Lung (tissue), 12 donors: ENCODE data around the gene CSNK1A1. TPM values are rescaled to one million over a fixed set of nuclear protein-coding genes. Genes with fewer than 3 reads are reported as not detected.
A peak's percentile ranks its signal among the peaks of the same experiment; 100 is the strongest.

Source experiments
- ATAC-seq: fragments of 200-7000 bp; cut with Tn5 transposase; one replicate; pipeline ENCODE4 v1.9.1; 2020; ENCODE audit warnings: moderate number of reproducible peaks; ENCODE audit not compliant: insufficient read depth, low FRiP score
- DNase-seq, 3 donors: peaks; one replicate each; pipeline ENCODE4 v3.0.0-alpha.2; 2013 to 2017
- H3K27ac ChIP-seq, 2 donors: one replicate each; pipeline ENCODE4 v1.5.1; 2013; ENCODE audit warnings: mild to moderate bottlenecking in 2 of 2, moderate library complexity in 2 of 2, control low read depth in 1 of 2, inconsistent platforms in 1 of 2, low read depth in 1 of 2, low read length in 1 of 2
- H3K27me3 ChIP-seq, 3 donors: one replicate each; pipeline ENCODE4 v1.5.1; 2013; ENCODE audit warnings: low read length in 2 of 3; ENCODE audit not compliant: control insufficient read depth in 3 of 3, insufficient read depth in 3 of 3
- H3K36me3 ChIP-seq, 4 donors: one replicate each; pipeline ENCODE4 v1.5.1; 2013; ENCODE audit warnings: low read length in 4 of 4, mild to moderate bottlenecking in 1 of 4, moderate library complexity in 1 of 4; ENCODE audit not compliant: control insufficient read depth in 4 of 4, insufficient read depth in 4 of 4
- H3K4me1 ChIP-seq, 5 donors: one replicate each; pipeline ENCODE4 v1.5.1; 2013; ENCODE audit warnings: low read length in 5 of 5, mild to moderate bottlenecking in 2 of 5, moderate library complexity in 1 of 5; ENCODE audit not compliant: control insufficient read depth in 5 of 5, insufficient read depth in 5 of 5
- H3K4me3 ChIP-seq: one replicate; pipeline ENCODE4 v1.5.1; 2013; ENCODE audit warnings: mild to moderate bottlenecking, control low read depth, moderate library complexity
- H3K9ac ChIP-seq, 2 donors: one replicate each; pipeline ENCODE4 v1.5.1; 2013; ENCODE audit warnings: low read length in 2 of 2, control low read depth in 1 of 2; ENCODE audit not compliant: insufficient read depth in 1 of 2
- H3K9me3 ChIP-seq, 4 donors: one replicate each; pipeline ENCODE4 v1.5.1; 2013; ENCODE audit warnings: low read length in 3 of 4, mild to moderate bottlenecking in 1 of 4, moderate library complexity in 1 of 4; ENCODE audit not compliant: control insufficient read depth in 4 of 4, insufficient read depth in 3 of 4
- CTCF ChIP-seq: IDR thresholded peaks from 2 replicates; pipeline ENCODE4 v1.5.1; 2012; ENCODE audit warnings: mild to moderate bottlenecking; ENCODE audit errors: control extremely low read depth, extremely low read depth
- WGBS, 2 donors: extraction: QIAGEN DNeasy Blood & Tissue Kit; methylation state at CpG; one replicate each; pipeline ENCODE4 v1.1.7; 2013; 5-methylcytosine and 5-hydroxymethylcytosine counted together
- polyA plus RNA-seq, 2 donors: library from polyadenylated mRNA; stranded (reverse); fragments of 200-250 nt; gene quantifications; one replicate each; pipeline ENCODE4 v1.2.1, GENCODE V29; 2013
- total RNA-seq, 2 donors: library from RNA; depleted of rRNA in 1 of 2; stranded (reverse); fragments of >200 nt in 1 of 2; gene quantifications; one replicate each; pipeline ENCODE4 v1.2.1, GENCODE V29; 2014 to 2021
- donor health status: control.
- donor health status: control.
- donor health status: Bipolar disorder and iron deficiency.
- donor health status: healthy.
- donor health status: DM: yes; HTN: yes; CAD: no.

CSNK1A1 gene
- total and polyA plus RNA-seq, 4 donors: 48.6 to 299 (median 193) TPM

GRCh38 chr5:149528281-149529060, 22.8 kb downstream of the CSNK1A1 start:
- no peak for TF ChIP-seq CTCF
- 59 to 70% methylated on average over 4 of the region's 4 CpGs for WGBS, 2 donors
- Histone ChIP-seq H3K4me3 (no peak overlapping the region), H3K36me3 (peaks cover 0 to 4% (median 1%) of the 10 kb centered on the region in 4 donors), H3K9me3 (no peaks in the 10 kb centered on the region), H3K27ac (no peak overlapping the region), H3K27me3 (no peaks in the 10 kb centered on the region), H3K4me1 (peaks cover 4 to 29% (median 7%) of the 10 kb centered on the region in 5 donors), H3K9ac (no peak overlapping the region)
- ATAC-seq (no peak), DNase-seq (no peak)

DNA sequence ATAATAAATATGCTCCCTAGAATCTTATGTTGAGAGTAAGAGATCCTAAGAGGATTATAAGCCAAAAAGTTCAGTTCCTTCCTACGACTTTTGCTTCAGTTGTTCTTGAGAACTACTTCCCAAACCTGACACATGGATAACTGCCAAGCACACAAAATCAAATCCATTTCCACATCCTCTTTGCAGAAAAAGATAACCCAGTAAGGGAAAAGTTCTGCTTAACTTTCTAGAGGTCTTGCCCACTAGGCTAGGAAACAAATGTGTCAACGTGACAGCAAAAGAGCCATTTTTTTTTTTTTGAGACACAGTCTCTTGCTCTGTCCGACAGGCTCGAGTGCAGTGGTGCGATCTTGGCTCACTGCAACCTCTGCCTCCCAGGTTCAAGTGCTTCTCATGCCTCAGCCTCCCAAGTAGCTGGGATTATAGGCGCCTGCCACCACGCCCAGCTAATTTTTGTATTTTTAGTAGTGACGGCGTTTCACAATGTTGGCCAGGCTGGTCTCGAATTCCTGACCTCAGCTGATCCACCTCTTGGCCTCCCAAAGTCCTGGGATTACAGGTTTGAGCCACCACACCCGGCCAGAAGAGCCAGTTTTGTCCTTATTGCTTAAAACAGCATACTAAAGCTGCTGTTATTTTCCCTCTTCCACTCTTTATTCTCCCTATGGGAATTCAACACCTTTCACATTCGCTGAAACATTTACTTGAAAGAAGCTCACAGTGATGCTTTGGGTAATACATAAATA, 24.2 kb downstream of the CSNK1A1 start:
- WGBS, 2 donors: 33 to 40% methylated on average over 12 of the region's 12 CpGs
- Histone ChIP-seq H3K36me3 (peaks cover 4 to 9% (median 6%) of the 10 kb centered on the region in 4 donors), H3K4me3 (no peak overlapping the region), H3K4me1 (peaks cover 4 to 29% (median 7%) of the 10 kb centered on the region in 5 donors), H3K9ac (no peak overlapping the region), H3K27ac (peak overlapping the region; percentile 53 to 75), H3K9me3 (no peaks in the 10 kb centered on the region), H3K27me3 (no peaks in the 10 kb centered on the region)
- ATAC-seq: no peak
- no peak for TF ChIP-seq CTCF
- DNase-seq: peak in 2 of 3 donors; percentile 20 to 52

GRCh38 chr5:149521739-149522685, 29.2 kb downstream of the CSNK1A1 start:
- 86 to 87% methylated on average over 15 of the region's 15 CpGs for WGBS, 2 donors
- H3K4me1 ChIP-seq: peaks cover 0 to 33% (median 17%) of the 10 kb centered on the region in 5 donors
- H3K27ac ChIP-seq: no peak overlapping the region

More at GRCh38 chr5:149521739-149522685, 29.2 kb downstream of the CSNK1A1 start:
- Histone ChIP-seq H3K27me3 (no peaks in the 10 kb centered on the region), H3K9me3 (no peaks in the 10 kb centered on the region), H3K36me3 (peaks cover 7 to 12% (median 7%) of the 10 kb centered on the region in 4 donors), H3K4me3 (no peak overlapping the region), H3K9ac (no peak overlapping the region)
- no peak for TF ChIP-seq CTCF
- ATAC-seq (no peak), DNase-seq (no peak)
